ENCODE measurements around the gene TTLL11.

The TTLL11 gene

DNA sequence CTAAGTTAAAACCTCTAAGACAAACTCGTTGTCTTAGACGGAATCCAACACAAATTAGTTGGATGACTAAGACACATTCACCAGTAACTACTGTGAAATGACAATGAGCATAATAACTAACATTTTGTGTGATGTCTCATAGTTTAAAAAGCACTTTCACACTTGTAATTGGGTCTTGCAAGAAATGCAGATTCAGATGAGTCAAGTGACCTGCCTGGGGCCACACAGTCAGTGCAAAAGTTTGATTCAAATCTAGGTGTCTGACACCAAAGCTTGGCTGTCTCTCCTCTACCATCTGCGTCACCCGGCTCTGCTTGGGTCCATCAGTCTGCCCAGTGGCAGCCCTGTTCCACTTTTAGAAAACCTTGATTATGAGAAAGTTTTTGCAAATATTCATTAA lies 143.7 kb downstream of the TTLL11 start:
- peaks cover 19% of the 10 kb centered on the region for H4K20me1 ChIP-seq (ENCODE audit: insufficient read depth, low read length, poor library complexity, severe bottlenecking)
- H3K4me2 ChIP-seq (ENCODE audit: low read depth, low read length, poor library complexity, severe bottlenecking) = no peak overlapping the region
- H3K79me2 ChIP-seq (ENCODE audit: insufficient read depth, low read length) = peaks cover 74% of the 10 kb centered on the region
- no peak overlapping the region for H3K4me3 ChIP-seq (ENCODE audit: low read length, poor library complexity, severe bottlenecking)
- H3K27me3 ChIP-seq (ENCODE audit: insufficient read depth, low read length, poor library complexity, severe bottlenecking) = no peaks in the 10 kb centered on the region
- no peaks in the 10 kb centered on the region for H3K9me2 ChIP-seq (replicated peaks; ENCODE audit: low read depth, low read length)
- no peak overlapping the region for H3K9ac ChIP-seq (ENCODE audit: low read depth, low read length, poor library complexity, severe bottlenecking)
- H3K4me1 ChIP-seq (ENCODE audit: insufficient read depth, low read length, poor library complexity, severe bottlenecking) = peaks cover 21% of the 10 kb centered on the region
- no peak overlapping the region for H2AFZ ChIP-seq (ENCODE audit: low read length)
- H3K9me3 ChIP-seq (ENCODE audit: insufficient read depth, low read depth, low read length) = no peaks in the 10 kb centered on the region
- H3F3A ChIP-seq (ENCODE audit: low read depth) = no peaks in the 10 kb centered on the region
- TF ChIP-seq CTCF (conservative IDR thresholded peaks at IDR 0.05; ENCODE audit: low read length) (no peak), EZH2phosphoT487 (IDR thresholded peaks at IDR 0.05; ENCODE audit: borderline replicate concordance) (no peak)
- H3K36me3 ChIP-seq (ENCODE audit: insufficient read depth, low read length) = peaks cover 6% of the 10 kb centered on the region; the same call in 1 of the 2 replicates

- peaks cover 58% of the 10 kb centered on the region for H3K79me2 ChIP-seq (ENCODE audit: insufficient read depth, low read length)
- no peak overlapping the region for H3K9ac ChIP-seq (ENCODE audit: low read depth, low read length, poor library complexity, severe bottlenecking)
- peaks cover 7% of the 10 kb centered on the region for H4K20me1 ChIP-seq (ENCODE audit: insufficient read depth, low read length, poor library complexity, severe bottlenecking)
- H3F3A ChIP-seq (ENCODE audit: low read depth) = no peaks in the 10 kb centered on the region
- no peaks in the 10 kb centered on the region for H3K9me2 ChIP-seq (replicated peaks; ENCODE audit: low read depth, low read length)
- peaks cover 9% of the 10 kb centered on the region for H3K4me1 ChIP-seq (ENCODE audit: insufficient read depth, low read length, poor library complexity, severe bottlenecking)
- H3K9me3 ChIP-seq (ENCODE audit: insufficient read depth, low read depth, low read length) = no peaks in the 10 kb centered on the region
- H3K4me2 ChIP-seq (ENCODE audit: low read depth, low read length, poor library complexity, severe bottlenecking) = no peak overlapping the region
- H3K27me3 ChIP-seq (ENCODE audit: insufficient read depth, low read length, poor library complexity, severe bottlenecking) = no peaks in the 10 kb centered on the region
- no peak for TF ChIP-seq CTCF (conservative IDR thresholded peaks at IDR 0.05; ENCODE audit: low read length)
- no peak for TF ChIP-seq EZH2phosphoT487 (IDR thresholded peaks at IDR 0.05; ENCODE audit: borderline replicate concordance)
- H2AFZ ChIP-seq (ENCODE audit: low read length) = no peak overlapping the region
- H3K36me3 ChIP-seq (ENCODE audit: insufficient read depth, low read length) = peaks cover 6% of the 10 kb centered on the region; the same call in 1 of the 2 replicates
- no peak overlapping the region for H3K4me3 ChIP-seq (ENCODE audit: low read length, poor library complexity, severe bottlenecking)
These were observed 145.3 kb downstream of the TTLL11 start for GRCh38 chr9:121947775-121948174.

DNA sequence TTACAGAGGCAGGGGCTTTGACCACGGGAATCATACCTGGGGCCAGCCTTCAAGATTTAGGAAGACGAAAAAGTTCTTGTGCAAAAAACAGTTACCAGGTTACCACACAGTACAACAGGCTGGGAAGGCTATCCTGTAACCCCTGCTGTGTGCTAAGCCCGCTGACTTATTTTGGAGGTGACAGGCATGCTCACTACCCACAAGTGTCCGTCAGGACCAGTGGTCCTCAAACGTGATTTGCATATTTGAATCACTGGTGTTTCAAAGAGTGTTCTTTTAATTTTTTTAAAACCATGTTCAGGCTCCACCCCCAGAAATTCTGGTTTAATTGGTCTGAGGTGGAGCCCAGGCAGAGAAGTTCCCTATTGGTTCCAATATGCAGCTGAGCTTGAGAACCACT lies 146.6 kb downstream of the TTLL11 start:
- H3F3A ChIP-seq (ENCODE audit: low read depth) = no peaks in the 10 kb centered on the region
- peaks cover 4% of the 10 kb centered on the region for H3K4me1 ChIP-seq (ENCODE audit: insufficient read depth, low read length, poor library complexity, severe bottlenecking)
- peaks cover 6% of the 10 kb centered on the region; the same call in 1 of the 2 replicates for H3K36me3 ChIP-seq (ENCODE audit: insufficient read depth, low read length)
- no peak for TF ChIP-seq EZH2phosphoT487 (IDR thresholded peaks at IDR 0.05; ENCODE audit: borderline replicate concordance)
- TF ChIP-seq CTCF (conservative IDR thresholded peaks at IDR 0.05; ENCODE audit: low read length) = no peak
- no peak overlapping the region for H3K4me3 ChIP-seq (ENCODE audit: low read length, poor library complexity, severe bottlenecking)
- H3K4me2 ChIP-seq (ENCODE audit: low read depth, low read length, poor library complexity, severe bottlenecking) = no peak overlapping the region
- no peak overlapping the region for H2AFZ ChIP-seq (ENCODE audit: low read length)
- H3K9me2 ChIP-seq (replicated peaks; ENCODE audit: low read depth, low read length) = no peaks in the 10 kb centered on the region
- H3K27me3 ChIP-seq (ENCODE audit: insufficient read depth, low read length, poor library complexity, severe bottlenecking) = no peaks in the 10 kb centered on the region
- H3K79me2 ChIP-seq (ENCODE audit: insufficient read depth, low read length) = peaks cover 45% of the 10 kb centered on the region; the same call in 1 of the 2 replicates
- peaks cover 7% of the 10 kb centered on the region for H4K20me1 ChIP-seq (ENCODE audit: insufficient read depth, low read length, poor library complexity, severe bottlenecking)
- H3K9ac ChIP-seq (ENCODE audit: low read depth, low read length, poor library complexity, severe bottlenecking) = no peak overlapping the region
- no peaks in the 10 kb centered on the region for H3K9me3 ChIP-seq (ENCODE audit: insufficient read depth, low read depth, low read length)

Data from Loucy (cell line).